DND-41 (cell line): Measurements from ENCODE around the gene CTLA4.

Experiments
- ATAC-seq: fragments of 200-7000 bp; cut with Tn5 transposase; 3 replicates; pipeline ENCODE4 v1.9.1; 2021; ENCODE audit warnings: low read depth; ENCODE audit not compliant: insufficient read depth
- DNase-seq: peaks from one replicate; pipeline ENCODE4 v3.0.0-alpha.2; 2020
- H2AFZ ChIP-seq: 2 replicates; pipeline ENCODE4 v1.6.0; 2012; ENCODE audit warnings: low read depth, low read length
- H3K27ac ChIP-seq: 2 replicates; pipeline ENCODE4 v1.5.1; 2012; ENCODE audit warnings: low read length, inconsistent platforms
- H3K27me3 ChIP-seq: fragments of 200-600 bp; sonication (generic); 2 replicates; pipeline ENCODE4 v1.6.0; 2012; ENCODE audit warnings: low read length, mild to moderate bottlenecking, inconsistent platforms; ENCODE audit not compliant: insufficient read depth, poor library complexity
- H3K36me3 ChIP-seq: 2 replicates; pipeline ENCODE4 v1.5.1; 2012; ENCODE audit warnings: low read length, inconsistent platforms; ENCODE audit not compliant: insufficient read depth
- H3K4me1 ChIP-seq: 2 replicates; pipeline ENCODE4 v1.5.1; 2012; ENCODE audit warnings: mild to moderate bottlenecking, low read length; ENCODE audit not compliant: insufficient read depth
- H3K4me2 ChIP-seq: 2 replicates; pipeline ENCODE4 v1.6.0; 2012; ENCODE audit warnings: mild to moderate bottlenecking, moderate library complexity, low read length, inconsistent platforms; ENCODE audit not compliant: insufficient read depth
- H3K4me3 ChIP-seq, 2 experiments: fragments of 200-600 bp in 1 of 2; shearing (Covaris generic) in 1 of 2; 2 replicates each; pipeline ENCODE4 v1.5.1; 2012 to 2016; ENCODE audit warnings: inconsistent platforms in 2 of 2, low read length in 2 of 2, mild to moderate bottlenecking in 2 of 2, low read depth in 1 of 2, moderate library complexity in 1 of 2
- H3K79me2 ChIP-seq: 2 replicates; pipeline ENCODE4 v1.6.0; 2012; ENCODE audit warnings: low read length, inconsistent platforms; ENCODE audit not compliant: insufficient read depth
- H3K9ac ChIP-seq: 2 replicates; pipeline ENCODE4 v1.6.0; 2012; ENCODE audit warnings: low read depth, mild to moderate bottlenecking, inconsistent platforms, low read length, moderate library complexity
- H3K9me3 ChIP-seq: 2 replicates; pipeline ENCODE4 v1.5.1; 2012; ENCODE audit warnings: low read length, moderate library complexity, mild to moderate bottlenecking, inconsistent platforms; ENCODE audit not compliant: insufficient read depth, severe bottlenecking
- H4K20me1 ChIP-seq: 2 replicates; pipeline ENCODE4 v1.6.0; 2012; ENCODE audit warnings: low read length; ENCODE audit not compliant: insufficient read depth
- EZH2 ChIP-seq: IDR thresholded peaks from 3 replicates; pipeline ENCODE4 v1.6.1; 2012; ENCODE audit warnings: borderline replicate concordance, low read depth, mild to moderate bottlenecking, moderate library complexity, low read length, inconsistent platforms; ENCODE audit not compliant: severe bottlenecking
- TF ChIP-seq, protein P1 (sequence below): IDR thresholded peaks from 2 replicates; pipeline ENCODE4 v1.5.1; 2012; ENCODE audit warnings: borderline replicate concordance, low read length, moderate library complexity, mild to moderate bottlenecking; ENCODE audit not compliant: poor library complexity, severe bottlenecking; ENCODE audit errors: extremely low read depth

Gene CTLA4

GRCh38 chr2:203894262-203894661, 26.7 kb downstream of the CTLA4 start:
- Histone ChIP-seq H3K9ac (no peak overlapping the region), H3K9me3 (no peaks in the 10 kb centered on the region), H3K79me2 (no peaks in the 10 kb centered on the region), H3K4me2 (no peak overlapping the region), H2AFZ (no peak overlapping the region), H3K36me3 (no peaks in the 10 kb centered on the region), H3K4me3 (no peak overlapping the region), H3K27ac (no peak overlapping the region), H3K27me3 (no peaks in the 10 kb centered on the region), H4K20me1 (no peaks in the 10 kb centered on the region), H3K4me1 (no peaks in the 10 kb centered on the region)
- TF ChIP-seq, protein P1, sequence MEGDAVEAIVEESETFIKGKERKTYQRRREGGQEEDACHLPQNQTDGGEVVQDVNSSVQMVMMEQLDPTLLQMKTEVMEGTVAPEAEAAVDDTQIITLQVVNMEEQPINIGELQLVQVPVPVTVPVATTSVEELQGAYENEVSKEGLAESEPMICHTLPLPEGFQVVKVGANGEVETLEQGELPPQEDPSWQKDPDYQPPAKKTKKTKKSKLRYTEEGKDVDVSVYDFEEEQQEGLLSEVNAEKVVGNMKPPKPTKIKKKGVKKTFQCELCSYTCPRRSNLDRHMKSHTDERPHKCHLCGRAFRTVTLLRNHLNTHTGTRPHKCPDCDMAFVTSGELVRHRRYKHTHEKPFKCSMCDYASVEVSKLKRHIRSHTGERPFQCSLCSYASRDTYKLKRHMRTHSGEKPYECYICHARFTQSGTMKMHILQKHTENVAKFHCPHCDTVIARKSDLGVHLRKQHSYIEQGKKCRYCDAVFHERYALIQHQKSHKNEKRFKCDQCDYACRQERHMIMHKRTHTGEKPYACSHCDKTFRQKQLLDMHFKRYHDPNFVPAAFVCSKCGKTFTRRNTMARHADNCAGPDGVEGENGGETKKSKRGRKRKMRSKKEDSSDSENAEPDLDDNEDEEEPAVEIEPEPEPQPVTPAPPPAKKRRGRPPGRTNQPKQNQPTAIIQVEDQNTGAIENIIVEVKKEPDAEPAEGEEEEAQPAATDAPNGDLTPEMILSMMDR = no peak
- TF ChIP-seq EZH2 = no peak
- no peak for ATAC-seq
- DNase-seq = no peak

- no peak overlapping the region for H3K9ac ChIP-seq
- no peaks in the 10 kb centered on the region for H3K4me1 ChIP-seq
- no peak overlapping the region for H3K4me3 ChIP-seq
- no peaks in the 10 kb centered on the region for H4K20me1 ChIP-seq
- DNase-seq (no peak), ATAC-seq (no peak)
- no peaks in the 10 kb centered on the region for H3K27me3 ChIP-seq
- H2AFZ ChIP-seq = no peak overlapping the region
- peaks cover 13% of the 10 kb centered on the region for H3K9me3 ChIP-seq
- H3K79me2 ChIP-seq = no peaks in the 10 kb centered on the region
- H3K27ac ChIP-seq = no peak overlapping the region
- no peak overlapping the region for H3K4me2 ChIP-seq
- no peak for TF ChIP-seq EZH2
- TF ChIP-seq, protein P1 = no peak
- H3K36me3 ChIP-seq = no peaks in the 10 kb centered on the region
Measured at GRCh38 chr2:203897544-203897943, 30.0 kb downstream of the CTLA4 start.

- no peak overlapping the region for H3K27ac ChIP-seq
- no peak overlapping the region for H3K4me3 ChIP-seq
- H3K27me3 ChIP-seq = no peaks in the 10 kb centered on the region
- H2AFZ ChIP-seq = no peak overlapping the region
- H3K79me2 ChIP-seq = no peaks in the 10 kb centered on the region
- H3K9ac ChIP-seq = no peak overlapping the region
- DNase-seq (no peak), ATAC-seq (no peak)
- H3K36me3 ChIP-seq = no peaks in the 10 kb centered on the region
- no peaks in the 10 kb centered on the region for H4K20me1 ChIP-seq
- no peak overlapping the region for H3K4me2 ChIP-seq
- H3K4me1 ChIP-seq = no peaks in the 10 kb centered on the region
- H3K9me3 ChIP-seq = peaks cover 17% of the 10 kb centered on the region
- no peak for TF ChIP-seq EZH2
- TF ChIP-seq, protein P1 = no peak
Measured at GRCh38 chr2:203898657-203899056, 31.1 kb downstream of the CTLA4 start.

- Histone ChIP-seq H3K79me2 (no peaks in the 10 kb centered on the region), H3K9ac (no peak overlapping the region), H3K27me3 (no peaks in the 10 kb centered on the region), H3K4me2 (no peak overlapping the region), H3K4me3 (no peak overlapping the region), H2AFZ (no peak overlapping the region), H3K36me3 (no peaks in the 10 kb centered on the region), H3K4me1 (no peaks in the 10 kb centered on the region), H3K27ac (no peak overlapping the region), H4K20me1 (no peaks in the 10 kb centered on the region), H3K9me3 (peaks cover 17% of the 10 kb centered on the region)
- TF ChIP-seq, protein P1 = no peak
- TF ChIP-seq EZH2 = no peak
- DNase-seq (no peak), ATAC-seq (no peak)
Measured at GRCh38 chr2:203900253-203900652, 32.7 kb downstream of the CTLA4 start.
